Stomach (tissue), 9 donors: ENCODE data around the gene CMYA5. TPM values are rescaled to one million over a fixed set of nuclear protein-coding genes. Genes with fewer than 3 reads are reported as not detected.
A peak's percentile ranks its signal among the peaks of the same experiment; 100 is the strongest.

ENCODE experiments used
- DNase-seq, 2 donors: peaks; one replicate each; pipeline versions ENCODE4 v3.0.0 to v3.0.0-alpha.2; 2013 to 2019
- H3K27ac ChIP-seq, 5 donors: fragments of 200-600 bp in 4 of 5; sonication (generic) in 4 of 5; one replicate each; pipeline ENCODE4 v1.5.1; 2013 to 2019; ENCODE audit warnings: mild to moderate bottlenecking in 1 of 5, moderate library complexity in 1 of 5
- H3K27me3 ChIP-seq, 3 donors: fragments of 200-600 bp; sonication (generic); one replicate each; pipeline ENCODE4 v1.5.1; 2017 to 2019; ENCODE audit warnings: mixed run types in 1 of 3
- H3K36me3 ChIP-seq, 4 donors: fragments of 200-600 bp; sonication (generic); 1 replicate in 3 of 4; 2 replicates in 1 of 4; pipeline ENCODE4 v1.5.1; 2016 to 2019
- H3K4me1 ChIP-seq, 4 donors: fragments of 200-600 bp; sonication (generic); one replicate each; pipeline ENCODE4 v1.5.1; 2016 to 2019
- H3K4me3 ChIP-seq, 4 donors: fragments of 200-600 bp; sonication (generic) in 3 of 4; one replicate each; pipeline ENCODE4 v1.5.1; 2016 to 2019; ENCODE audit warnings: mild to moderate bottlenecking in 1 of 4
- H3K9me3 ChIP-seq, 4 donors: fragments of 200-600 bp; sonication (generic); one replicate each; pipeline ENCODE4 v1.5.1; 2016 to 2019
- EP300 ChIP-seq: sonication (generic); formaldehyde crosslinking; IDR thresholded peaks from one replicate; pipeline ENCODE4 v1.6.1; 2017; ENCODE audit warnings: antibody characterized with exemption
- POLR2A ChIP-seq, 4 donors: fragments of 450-650 bp; IDR thresholded peaks; one replicate each; pipeline ENCODE4 v1.6.1; 2016; ENCODE audit warnings: antibody characterized with exemption in 4 of 4, control low read depth in 2 of 4, mild to moderate bottlenecking in 1 of 4, moderate library complexity in 1 of 4
- POLR2AphosphoS5 ChIP-seq, 3 donors: sonication (generic); formaldehyde crosslinking; IDR thresholded peaks; one replicate each; pipeline ENCODE4 v1.6.1; 2016; ENCODE audit warnings: antibody characterized with exemption in 3 of 3
- WGBS, 5 donors: extraction: QIAGEN DNeasy Blood & Tissue Kit in 3 of 5; methylation state at CpG; one replicate each; pipeline versions ENCODE4 v1.1.5 to v1.1.7; 2013 to 2018; 5-methylcytosine and 5-hydroxymethylcytosine counted together
- intact Hi-C: fragments of 100-400 bp; cut with DNase I; formaldehyde crosslinking; loops from one replicate; pipeline ENCODE4 v1.15.1; 2023; ENCODE audit warnings: low total_unique reads
- polyA plus RNA-seq, 3 donors: library from polyadenylated mRNA; stranded (reverse); fragments of 200-250 nt; gene quantifications; one replicate each; pipeline ENCODE4 v1.2.3, GENCODE V29; 2013
- total RNA-seq, 5 donors: library from RNA; depleted of rRNA; stranded (reverse); fragments of >200 nt; gene quantifications; one replicate each; pipeline versions ENCODE4 v1.1.0 to v1.2.3, GENCODE V29; 2014 to 2016
- TF ChIP-seq, protein P1 (sequence below), 7 experiments: fragments of 450-650 bp in 4 of 7; fragments of 200-600 bp in 3 of 7; sonication (generic) in 3 of 7; IDR thresholded peaks; one replicate each; pipeline ENCODE4 v1.5.1; 2016 to 2019; ENCODE audit warnings: antibody characterized with exemption in 7 of 7, control low read depth in 2 of 7, mild to moderate bottlenecking in 1 of 7
- donor health status: healthy with polysubstance abuse.
- donor health status: Bipolar disorder and iron deficiency.
- donor health status: healthy.

Gene CMYA5
- total and polyA plus RNA-seq, 8 donors, result under 0.01 to 13.8 (median 3.4) TPM

GRCh38 chr5:79795764-79796398 is 106.2 kb downstream of the CMYA5 start:
- no peaks in the 10 kb centered on the region for H3K9me3 ChIP-seq
- H3K4me3 ChIP-seq, result no peak overlapping the region
- TF ChIP-seq POLR2AphosphoS5 (IDR thresholded peaks at IDR 0.05), result no peak
- TF ChIP-seq POLR2A (IDR thresholded peaks at IDR 0.05), result no peak
- no peak for TF ChIP-seq EP300
- TF ChIP-seq, protein P1, sequence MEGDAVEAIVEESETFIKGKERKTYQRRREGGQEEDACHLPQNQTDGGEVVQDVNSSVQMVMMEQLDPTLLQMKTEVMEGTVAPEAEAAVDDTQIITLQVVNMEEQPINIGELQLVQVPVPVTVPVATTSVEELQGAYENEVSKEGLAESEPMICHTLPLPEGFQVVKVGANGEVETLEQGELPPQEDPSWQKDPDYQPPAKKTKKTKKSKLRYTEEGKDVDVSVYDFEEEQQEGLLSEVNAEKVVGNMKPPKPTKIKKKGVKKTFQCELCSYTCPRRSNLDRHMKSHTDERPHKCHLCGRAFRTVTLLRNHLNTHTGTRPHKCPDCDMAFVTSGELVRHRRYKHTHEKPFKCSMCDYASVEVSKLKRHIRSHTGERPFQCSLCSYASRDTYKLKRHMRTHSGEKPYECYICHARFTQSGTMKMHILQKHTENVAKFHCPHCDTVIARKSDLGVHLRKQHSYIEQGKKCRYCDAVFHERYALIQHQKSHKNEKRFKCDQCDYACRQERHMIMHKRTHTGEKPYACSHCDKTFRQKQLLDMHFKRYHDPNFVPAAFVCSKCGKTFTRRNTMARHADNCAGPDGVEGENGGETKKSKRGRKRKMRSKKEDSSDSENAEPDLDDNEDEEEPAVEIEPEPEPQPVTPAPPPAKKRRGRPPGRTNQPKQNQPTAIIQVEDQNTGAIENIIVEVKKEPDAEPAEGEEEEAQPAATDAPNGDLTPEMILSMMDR (IDR thresholded peaks at IDR 0.05), result no peak
- 56 to 73% (median 66%) methylated on average over 8 of the region's 8 CpGs for WGBS, 5 donors
- no peaks in the 10 kb centered on the region for H3K27me3 ChIP-seq
- intact Hi-C loops, result no loop called here
- peaks cover 0 to 6% (median 0%) of the 10 kb centered on the region in 4 donors for H3K4me1 ChIP-seq
- H3K27ac ChIP-seq, result no peak overlapping the region
- peaks cover 0 to 37% (median 8%) of the 10 kb centered on the region in 4 donors for H3K36me3 ChIP-seq
- DNase-seq, result peak in 1 of 2 donors; percentile 23

- no peak overlapping the region for H3K27ac ChIP-seq
- H3K9me3 ChIP-seq, result no peaks in the 10 kb centered on the region
- H3K36me3 ChIP-seq, result peaks cover 0 to 22% (median under 1%) of the 10 kb centered on the region in 4 donors
- no peak overlapping the region for H3K4me3 ChIP-seq
- intact Hi-C loops, result no loop called here
- H3K4me1 ChIP-seq, result peaks cover 0 to 6% (median 0%) of the 10 kb centered on the region in 4 donors
- H3K27me3 ChIP-seq, result no peaks in the 10 kb centered on the region
- TF ChIP-seq POLR2AphosphoS5 (IDR thresholded peaks at IDR 0.05), result no peak
- TF ChIP-seq, protein P1 (IDR thresholded peaks at IDR 0.05), result no peak
- no peak for TF ChIP-seq POLR2A (IDR thresholded peaks at IDR 0.05)
- TF ChIP-seq EP300, result no peak
- no peak for DNase-seq
- WGBS, 5 donors, result 94 to 97% (median 96%) methylated on average over 7 of the region's 7 CpGs
These were observed 109.4 kb downstream of the CMYA5 start for GRCh38 chr5:79798893-79799590.

DNA sequence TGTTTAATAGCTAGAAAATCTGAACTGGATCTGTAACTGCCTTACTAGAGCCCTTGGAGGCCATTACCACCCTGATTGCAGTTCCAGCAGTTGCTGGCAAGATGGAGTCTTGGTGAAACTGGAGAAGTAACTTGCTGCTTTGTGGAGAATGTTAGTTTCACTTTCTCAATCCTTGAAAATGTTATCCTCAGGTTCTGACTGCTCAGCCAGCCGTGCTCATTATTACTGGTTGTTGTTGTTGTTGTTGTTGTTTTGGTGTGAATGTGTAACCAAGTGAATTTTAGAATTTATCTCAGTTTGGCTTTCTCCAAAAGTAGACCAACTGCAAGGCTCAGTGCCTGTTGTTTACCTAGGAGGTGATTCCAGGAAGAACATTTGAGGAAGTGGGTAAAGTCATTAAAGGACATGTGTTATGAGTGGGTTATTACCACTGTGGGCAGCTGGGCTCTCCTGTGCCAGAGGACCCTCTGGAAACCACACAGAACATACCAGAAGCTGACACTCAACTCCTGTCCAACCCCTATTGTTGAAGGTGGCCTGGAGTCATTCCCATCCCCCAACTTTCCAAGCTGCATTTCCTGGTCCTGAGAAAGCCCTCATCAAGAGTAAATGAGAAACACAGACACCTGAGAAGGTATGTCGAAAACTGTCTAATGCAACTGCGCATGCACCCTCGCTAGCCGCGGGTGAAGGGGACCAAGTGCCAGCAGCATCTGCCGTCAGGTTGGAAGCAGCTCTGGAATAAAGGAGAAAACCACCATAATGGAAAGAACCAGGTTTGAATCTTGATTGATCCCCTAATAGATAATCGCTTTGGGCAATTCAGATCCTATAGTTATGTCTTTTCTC is 111.6 kb downstream of the CMYA5 start:
- no peaks in the 10 kb centered on the region for H3K9me3 ChIP-seq
- TF ChIP-seq POLR2A (IDR thresholded peaks at IDR 0.05) (no peak), POLR2AphosphoS5 (IDR thresholded peaks at IDR 0.05) (no peak), EP300 (no peak)
- TF ChIP-seq, protein P1 (IDR thresholded peaks at IDR 0.05), result no peak
- DNase-seq, result peak in 1 of 2 donors; percentile 26
- WGBS, 5 donors, result 91 to 95% (median 94%) methylated on average over 8 of the region's 8 CpGs
- intact Hi-C loops, result no loop called here
- no peak overlapping the region for H3K27ac ChIP-seq
- H3K4me3 ChIP-seq, result no peak overlapping the region
- H3K27me3 ChIP-seq, result no peaks in the 10 kb centered on the region
- H3K36me3 ChIP-seq, result peaks cover 0 to 22% (median 0%) of the 10 kb centered on the region in 4 donors
- H3K4me1 ChIP-seq, result no peaks in the 10 kb centered on the region

- H3K36me3 ChIP-seq, result peaks cover 0 to 22% (median 0%) of the 10 kb centered on the region in 4 donors
- DNase-seq, result peak in 1 of 2 donors; percentile 20
- no peaks in the 10 kb centered on the region for H3K9me3 ChIP-seq
- TF ChIP-seq POLR2AphosphoS5 (IDR thresholded peaks at IDR 0.05) (no peak), EP300 (no peak), POLR2A (IDR thresholded peaks at IDR 0.05) (no peak)
- TF ChIP-seq, protein P1 (IDR thresholded peaks at IDR 0.05), result no peak
- no peaks in the 10 kb centered on the region for H3K27me3 ChIP-seq
- H3K4me1 ChIP-seq, result no peaks in the 10 kb centered on the region
- H3K27ac ChIP-seq, result no peak overlapping the region
- 48 to 73% (median 59%) methylated on average over 1 of the region's 1 CpG for WGBS, 5 donors
- no peak overlapping the region for H3K4me3 ChIP-seq
- intact Hi-C loops, result no loop called here
These were observed 112.8 kb downstream of the CMYA5 start for GRCh38 chr5:79802406-79802805.
